Astrocyte of the hippocampus (primary cell): ENCODE results near the gene DCHS1.

Experiments used
- DNase-seq: peaks from one replicate; pipeline ENCODE4 v3.0.0; 2011; ENCODE audit warnings: low read depth, low spot score

Gene DCHS1

GRCh38 chr11:6587360-6587953 is 68.2 kb downstream of the DCHS1 start:
- DNase-seq: no peak

GRCh38 chr11:6586434-6587359 is 68.9 kb downstream of the DCHS1 start:
- DNase-seq: no peak

DNA sequence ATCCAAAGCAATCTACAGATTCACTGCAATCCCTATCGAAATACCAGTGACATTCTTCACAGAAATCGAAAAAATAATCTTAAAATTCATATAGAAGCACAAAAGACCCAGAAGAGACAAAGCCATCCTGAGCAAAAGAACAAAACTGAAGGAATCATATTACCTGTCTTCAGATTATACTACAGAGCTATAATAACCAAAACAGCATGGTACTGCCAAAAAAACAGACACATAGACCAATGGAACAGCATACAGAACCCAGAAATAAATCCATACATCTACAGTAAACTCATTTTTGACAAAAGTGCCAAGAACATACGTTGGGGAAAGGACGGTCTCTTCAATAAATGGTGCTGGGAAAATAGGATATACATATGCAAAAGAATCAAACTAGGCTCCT is 71.1 kb downstream of the DCHS1 start:
- DNase-seq: no peak

DNA sequence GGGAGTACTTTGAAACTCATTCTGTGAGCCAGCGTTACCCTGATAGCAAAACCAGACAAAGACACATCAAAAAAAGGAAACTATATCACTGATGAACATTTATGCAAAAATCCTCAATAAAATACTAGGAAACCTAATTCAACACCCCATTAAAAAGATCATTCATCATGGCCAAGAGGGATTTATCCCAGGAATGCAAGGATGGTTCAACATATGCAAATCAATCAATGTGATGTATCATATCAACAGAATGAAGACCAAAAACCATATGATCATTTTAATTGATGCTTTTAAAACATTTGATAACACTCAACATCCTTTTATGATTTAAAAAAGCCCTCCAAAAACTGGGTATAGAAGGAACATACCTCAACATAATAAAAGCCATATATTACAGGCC is 72.0 kb downstream of the DCHS1 start:
- DNase-seq: no peak

- no peak for DNase-seq
Observed at GRCh38 chr11:6579681-6580080, 75.9 kb downstream of the DCHS1 start.

DNA sequence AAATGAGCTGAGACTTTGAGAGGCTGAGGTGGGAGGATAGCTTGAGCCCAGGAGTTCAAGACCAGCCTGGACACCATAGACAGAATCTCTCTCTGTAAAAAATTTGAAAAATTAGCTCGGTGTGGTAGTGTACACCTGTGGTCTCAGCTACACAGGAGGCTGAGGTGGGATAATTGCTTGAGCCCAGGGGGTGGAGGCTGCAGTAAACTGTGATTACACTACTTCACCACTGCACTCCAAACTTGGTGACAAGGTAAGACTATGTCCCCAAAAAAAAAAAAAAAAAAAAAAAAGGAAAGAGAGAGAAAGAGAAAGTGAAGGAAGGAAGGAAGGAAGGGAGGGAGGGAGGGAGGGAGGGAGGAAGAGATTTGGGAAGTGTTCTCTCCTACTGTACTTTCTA is 77.5 kb downstream of the DCHS1 start:
- no peak for DNase-seq

DNA sequence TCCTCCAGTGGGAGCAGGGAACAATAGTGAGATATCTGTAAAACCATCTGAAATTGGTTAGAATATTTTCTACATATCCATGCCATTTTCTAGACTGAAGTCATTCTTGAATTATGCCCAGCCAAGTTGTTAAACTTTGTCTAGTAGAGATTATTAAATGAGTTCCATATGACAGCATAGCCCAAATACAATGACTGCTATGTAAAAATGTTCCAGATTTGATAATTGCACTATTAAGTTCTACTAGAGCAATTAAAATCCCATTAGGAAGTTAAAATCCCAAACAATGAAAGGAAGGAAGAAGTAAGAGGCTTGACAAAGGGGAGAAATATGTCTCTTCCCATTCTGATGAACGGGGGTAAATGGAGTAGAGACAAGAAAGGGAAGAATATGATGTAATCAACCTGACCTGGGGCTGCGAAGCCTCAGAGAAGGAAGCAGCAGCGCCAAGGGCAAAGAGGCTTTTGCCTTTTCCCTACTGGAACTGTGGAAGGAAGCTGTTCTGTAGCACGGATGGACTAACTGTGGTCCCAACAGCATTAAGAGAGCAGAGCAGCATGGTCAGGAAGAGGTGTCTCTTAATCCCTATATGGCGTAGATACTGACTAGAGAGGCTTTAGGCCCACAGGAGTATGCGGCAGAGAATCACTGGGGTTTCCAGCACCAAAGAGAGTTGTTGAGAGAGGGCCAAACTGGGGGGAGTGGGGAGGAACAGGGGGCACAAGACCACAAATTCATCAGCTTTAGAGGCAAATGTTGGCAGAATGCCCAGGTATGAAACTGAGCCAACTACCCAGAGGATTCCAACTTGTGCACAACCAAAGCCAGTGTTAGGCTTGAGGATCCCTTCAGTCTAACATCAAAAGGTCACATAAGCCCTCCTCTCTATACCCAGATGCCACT is 78.9 kb downstream of the DCHS1 start:
- DNase-seq: peak; percentile 95

GRCh38 chr11:6574816-6575715 is 80.5 kb downstream of the DCHS1 start:
- DNase-seq: no peak

DNA sequence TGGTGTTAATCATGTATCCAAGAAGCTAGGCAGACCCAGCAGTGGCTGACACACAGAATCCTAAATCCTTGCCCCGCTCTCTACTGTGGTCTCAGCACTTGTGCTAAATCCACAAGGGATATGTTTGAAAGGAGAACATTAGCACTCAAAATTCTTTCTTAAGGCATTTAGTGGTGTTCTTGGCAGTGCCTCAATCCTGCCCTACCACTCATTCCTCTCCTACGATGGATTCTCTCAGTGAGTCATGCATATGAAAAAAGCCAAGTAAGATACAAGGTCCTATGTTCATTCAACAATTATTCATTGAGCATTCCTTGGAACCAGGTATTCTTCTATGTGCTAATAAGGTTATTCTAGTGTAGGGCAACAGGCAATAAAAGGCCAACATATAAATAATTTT is 83.4 kb downstream of the DCHS1 start:
- DNase-seq: peak; percentile 90

GRCh38 chr11:6571434-6572008 is 84.1 kb downstream of the DCHS1 start:
- DNase-seq: no peak
